NCI-H345 treated with DMSO at 0.1 percent for 48 hours (cell line): ENCODE measurements around the gene TDRD15.
"Not testable (repeated sequence)": the region's sequence is repeated elsewhere in the genome, so short reads cannot be mapped to it uniquely, and the experiment has no call there.

Source experiments
- DNase-seq: peaks from one replicate; lab custom pipeline; 2025; ENCODE audit not compliant: unreplicated experiment; lab: John Stamatoyannopoulos, UW

Gene TDRD15

DNA sequence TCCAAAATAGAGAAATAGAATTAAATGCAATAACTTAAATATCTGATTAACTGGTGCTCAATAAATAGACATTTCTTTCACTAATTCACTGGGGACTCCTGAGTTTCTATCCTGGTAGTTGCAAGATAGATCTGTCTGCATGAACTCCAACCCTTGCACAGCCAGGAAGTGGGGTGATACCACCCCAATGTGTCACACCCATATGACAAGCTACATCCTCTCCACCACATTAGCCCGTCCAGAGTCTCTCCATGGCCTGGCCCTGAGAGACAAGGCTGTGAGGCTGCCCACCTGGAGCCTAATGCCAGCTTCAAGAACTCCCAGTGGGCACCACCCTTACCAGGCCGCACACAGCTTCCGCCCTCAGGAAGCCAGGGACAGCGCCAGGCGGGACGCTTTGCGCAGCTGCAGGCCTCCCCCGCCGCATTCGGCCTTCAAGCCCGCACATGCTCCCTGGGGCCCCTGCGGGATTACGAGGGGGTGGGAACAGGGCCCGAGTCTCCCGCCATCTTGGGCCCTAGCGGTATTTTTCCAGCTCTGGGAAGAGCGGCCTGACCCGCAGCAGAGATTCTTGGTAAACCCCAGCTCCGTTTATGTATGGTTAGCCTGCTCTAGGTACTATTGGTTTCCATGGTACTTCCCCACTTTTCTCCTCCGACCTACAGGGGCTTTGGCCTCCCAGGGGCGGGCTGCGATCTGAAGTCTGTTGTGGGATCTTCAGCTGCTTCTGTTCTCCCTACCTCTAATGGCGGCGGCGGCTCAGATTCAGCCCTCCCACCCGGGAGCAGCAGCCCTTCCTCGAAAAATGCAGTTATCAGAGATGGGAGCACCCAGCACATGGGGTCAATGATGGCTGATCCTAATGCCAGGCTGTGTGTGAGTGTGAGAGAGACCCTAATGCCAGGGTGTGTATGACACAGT, at the start of gene TDRD15:
TSS of gene TDRD15 (plus strand) at position 496 of the 921 bp plus-strand sequence. CDS start 13,500 bp downstream, outside the sequence.
- no peak for DNase-seq

DNA sequence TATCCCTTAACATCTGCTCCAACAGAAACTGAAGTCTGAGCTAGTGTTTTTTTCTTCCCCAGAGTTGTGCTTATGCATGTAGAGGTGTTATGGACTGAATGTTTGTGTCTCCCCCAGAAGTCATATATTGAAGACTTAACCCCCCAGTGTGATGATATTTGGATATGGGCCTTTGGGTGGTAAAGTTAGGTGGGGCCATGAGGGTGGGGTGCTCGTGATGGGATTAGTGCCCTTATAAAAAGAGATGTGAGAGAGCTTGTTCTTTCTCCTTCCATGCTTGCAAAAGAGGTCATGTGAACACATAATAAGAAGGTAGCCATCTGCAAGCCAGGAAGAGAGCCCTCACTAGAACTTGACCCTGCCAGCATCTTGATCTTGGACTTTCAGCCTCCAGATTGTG, 45.5 kb upstream of the TDRD15 start:
- DNase-seq, result no peak

DNA sequence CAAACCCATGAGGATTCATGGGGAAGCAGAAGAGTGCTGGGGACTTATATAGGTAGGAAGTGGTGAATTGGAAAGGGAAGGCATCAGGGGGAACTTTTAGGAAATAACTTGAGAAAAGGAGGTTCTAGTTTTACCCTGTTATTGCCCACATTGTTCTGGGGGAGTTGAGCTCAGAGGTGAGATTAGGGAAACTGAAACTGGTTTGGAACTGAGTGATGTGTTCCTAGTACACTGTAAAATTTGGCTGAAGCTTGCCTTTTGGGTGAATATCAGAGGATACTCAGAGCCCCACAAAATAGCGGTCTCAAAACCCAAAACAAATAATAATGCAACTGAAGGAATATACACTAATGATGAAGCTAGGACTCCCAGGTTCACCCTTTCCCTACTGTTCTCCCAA, 40.3 kb upstream of the TDRD15 start:
- no peak for DNase-seq

DNA sequence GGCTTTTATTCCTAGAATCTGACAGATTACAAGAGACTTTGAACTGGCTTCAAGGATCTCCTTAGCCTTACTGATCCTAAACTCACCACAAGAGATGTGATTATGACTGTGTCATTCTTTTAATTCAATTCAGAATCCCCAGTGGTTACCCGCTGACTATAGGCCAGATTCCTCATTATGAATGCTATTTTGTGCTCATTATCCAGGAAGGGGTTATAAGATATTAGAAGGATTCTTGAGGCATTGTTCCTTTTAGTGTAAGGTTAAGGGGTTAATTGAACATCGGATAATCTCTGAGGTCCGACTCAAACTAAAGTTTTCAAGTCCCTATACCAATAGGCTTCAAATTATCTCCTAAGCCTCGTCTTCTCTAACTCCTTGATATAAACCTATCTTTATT, 39.4 kb upstream of the TDRD15 start:
- no peak for DNase-seq

DNA sequence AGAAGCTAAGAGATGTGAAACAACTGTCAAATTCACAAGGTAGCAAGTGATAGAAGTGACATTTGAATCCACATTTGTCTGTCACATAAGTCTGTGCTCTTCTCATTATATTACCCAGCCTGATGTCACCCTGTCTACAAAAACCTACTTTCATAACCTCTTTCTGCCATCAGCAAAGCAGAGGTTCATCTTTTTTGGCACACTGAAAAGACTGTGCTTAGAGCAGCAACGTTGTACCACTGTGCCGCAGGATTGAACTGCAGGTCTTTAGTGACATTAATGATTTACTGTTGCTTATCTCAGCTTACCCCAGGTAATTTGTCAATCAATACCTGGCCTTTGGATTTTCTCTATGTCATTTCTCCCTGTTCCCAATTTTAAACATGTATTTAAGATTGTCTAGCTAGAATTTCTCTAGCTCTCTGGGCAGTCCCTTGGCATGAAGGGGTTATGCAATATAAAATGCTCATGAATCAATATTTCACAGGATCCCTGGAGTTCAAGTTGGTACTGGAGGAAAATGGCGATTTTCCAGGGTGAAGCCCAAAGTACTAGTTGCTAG, 31.4 kb upstream of the TDRD15 start:
- no peak for DNase-seq

DNA sequence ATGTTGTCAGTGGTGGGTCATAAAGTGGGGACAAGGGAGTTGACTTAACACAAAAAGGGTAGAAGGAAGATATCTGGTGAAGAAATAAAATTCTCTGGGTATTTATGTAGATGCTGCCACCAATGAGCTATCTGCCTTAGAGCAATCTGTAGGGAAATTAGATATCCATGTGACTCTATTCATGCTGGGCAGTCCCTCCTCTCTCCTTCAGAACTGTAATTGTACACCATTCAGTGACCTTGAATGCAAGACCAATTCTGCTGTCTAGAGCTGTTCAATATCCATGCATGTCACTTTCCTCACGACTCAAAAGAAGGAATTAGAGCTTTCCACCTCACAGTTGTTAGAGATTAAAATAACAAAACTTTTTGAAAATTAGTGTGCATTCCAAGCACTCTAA, 28.6 kb upstream of the TDRD15 start:
- DNase-seq, result no peak

DNA sequence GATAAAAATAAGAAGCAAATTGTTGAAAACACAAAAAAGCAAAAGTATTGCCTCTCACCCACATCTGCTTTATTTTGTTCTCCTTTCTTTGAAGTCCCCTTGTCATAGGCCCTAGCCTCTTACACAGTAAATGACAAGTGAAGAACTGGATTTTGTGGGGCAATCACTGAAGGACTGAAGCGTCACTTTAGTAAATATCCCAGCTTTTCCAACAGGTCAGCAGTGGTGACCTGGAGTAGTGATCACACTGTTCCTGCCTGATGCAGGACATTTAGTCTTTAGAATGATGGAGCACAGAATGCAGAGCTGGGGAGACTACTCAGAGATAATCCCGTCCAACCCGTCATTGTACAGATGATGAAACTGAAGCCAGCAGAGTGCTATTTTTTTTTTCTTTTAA, 28.1 kb upstream of the TDRD15 start:
- DNase-seq, result no peak

DNA sequence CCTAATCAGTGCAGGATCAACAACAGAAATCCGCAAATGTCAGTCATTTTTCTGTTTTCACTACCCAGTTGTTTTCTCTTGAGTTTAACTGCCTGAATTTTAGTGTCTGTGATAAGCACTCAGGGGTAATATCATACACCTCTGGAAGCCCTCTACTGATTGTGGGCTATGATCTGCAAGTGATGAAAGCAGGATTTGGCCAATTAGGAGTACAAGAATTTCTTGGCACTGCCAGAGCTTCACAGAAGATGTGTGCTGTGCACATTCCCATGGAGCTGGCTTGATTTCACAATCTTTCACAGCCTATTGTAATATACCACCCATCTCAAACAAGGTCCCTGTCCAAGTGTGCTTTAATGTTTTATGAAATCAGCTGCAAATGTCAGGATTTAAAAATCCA, 27.3 kb upstream of the TDRD15 start:
- no peak for DNase-seq

DNA sequence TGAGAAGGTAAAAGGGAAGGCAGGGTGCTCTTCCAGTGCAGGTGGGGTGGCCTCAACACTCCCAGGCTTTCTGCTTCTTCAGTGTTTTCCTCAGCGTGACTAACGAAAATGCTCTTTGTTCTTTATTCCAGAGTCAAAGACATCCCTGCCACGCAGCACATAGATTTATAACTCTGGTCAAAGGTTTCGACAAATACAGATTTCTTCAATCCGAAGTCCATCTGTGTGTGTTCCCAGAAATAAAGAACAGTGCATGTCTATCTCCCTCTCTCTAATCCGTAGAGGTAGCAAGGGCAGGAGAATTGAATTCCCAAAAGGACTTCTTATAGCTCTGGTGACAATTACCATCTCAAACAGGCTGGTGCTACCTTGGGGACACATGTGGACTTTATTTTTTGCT, 26.4 kb upstream of the TDRD15 start:
- no peak for DNase-seq

DNA sequence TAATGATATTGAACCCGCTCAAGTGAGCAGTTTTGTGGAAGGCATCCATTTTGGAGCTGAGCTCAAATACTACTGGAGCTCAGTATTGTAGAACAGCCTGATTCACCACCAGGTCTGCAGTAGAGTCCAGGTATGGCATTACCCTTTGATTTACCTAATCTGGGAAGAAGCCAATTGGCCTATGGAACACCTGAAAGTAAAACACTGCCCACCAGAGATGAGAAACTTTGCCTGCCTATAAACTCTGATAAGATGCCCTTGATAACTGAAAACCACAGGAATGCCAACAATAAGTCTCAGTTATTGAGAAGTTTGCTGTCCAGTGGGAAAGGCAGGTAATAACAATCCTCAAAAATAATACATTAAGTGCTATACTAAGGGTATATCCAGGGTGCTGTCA, 25.5 kb upstream of the TDRD15 start:
- DNase-seq, result no peak

DNA sequence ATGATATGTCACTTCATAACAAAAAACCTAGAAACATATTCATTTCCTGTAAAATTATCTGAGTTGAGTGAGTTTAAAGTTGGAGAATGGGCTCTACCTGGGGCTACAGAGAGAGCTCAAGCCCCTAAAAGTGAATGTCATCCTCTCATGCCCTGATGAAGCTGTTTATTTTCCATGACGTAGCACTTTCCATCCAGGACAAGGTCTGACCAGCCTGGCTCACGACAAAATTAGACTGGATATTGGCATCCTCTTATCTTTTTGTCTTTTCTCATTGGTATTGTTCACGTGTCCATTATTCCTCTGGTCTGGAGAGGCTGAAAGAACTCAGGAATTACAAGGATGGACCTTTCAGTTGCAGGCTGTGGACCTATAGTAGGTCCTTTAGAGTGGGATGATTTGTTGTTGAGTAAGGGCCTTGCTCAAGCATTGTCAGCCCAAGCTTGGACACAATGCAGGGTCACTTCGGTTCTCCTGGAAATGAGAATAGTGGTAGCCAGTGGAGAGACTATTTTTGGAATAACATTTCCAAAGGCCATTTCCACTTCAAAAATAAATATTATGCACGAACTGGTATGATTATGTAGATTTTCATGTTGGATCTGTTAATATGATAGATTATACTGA, 24.4 kb upstream of the TDRD15 start:
- no peak for DNase-seq

DNA sequence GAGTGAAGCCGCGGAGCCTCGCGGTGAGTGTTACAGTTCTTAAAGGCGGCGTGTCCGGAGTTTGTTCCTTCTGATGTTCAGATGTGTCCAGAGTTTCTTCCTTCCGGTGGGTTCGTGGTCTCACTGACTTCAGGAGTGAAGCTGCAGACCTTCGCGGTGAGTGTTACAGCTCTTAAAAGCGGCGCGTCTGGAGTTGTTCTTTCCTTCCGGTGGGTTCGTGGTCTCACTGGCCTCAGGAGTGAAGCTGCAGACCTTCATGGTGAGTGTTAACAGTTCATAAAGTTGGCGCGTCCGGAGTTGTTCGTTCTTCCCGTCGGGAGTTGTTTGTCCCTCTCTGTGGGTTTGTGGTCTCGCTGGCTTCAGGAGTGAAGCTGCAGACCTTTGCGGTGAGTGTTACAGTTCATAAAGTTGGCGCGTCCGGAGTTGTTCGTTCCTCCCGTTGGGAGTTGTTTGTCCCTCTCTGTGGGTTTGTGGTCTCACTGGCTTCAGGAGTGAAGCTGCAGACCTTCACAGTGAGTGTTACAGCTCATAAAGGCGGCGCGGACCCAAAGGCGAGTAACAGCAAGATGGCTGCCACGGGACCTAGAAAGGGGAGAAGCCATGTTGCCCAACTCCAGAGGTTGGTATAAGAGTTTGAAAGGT, 22.1 kb upstream of the TDRD15 start:
- DNase-seq, result not testable (repeated sequence)

DNA sequence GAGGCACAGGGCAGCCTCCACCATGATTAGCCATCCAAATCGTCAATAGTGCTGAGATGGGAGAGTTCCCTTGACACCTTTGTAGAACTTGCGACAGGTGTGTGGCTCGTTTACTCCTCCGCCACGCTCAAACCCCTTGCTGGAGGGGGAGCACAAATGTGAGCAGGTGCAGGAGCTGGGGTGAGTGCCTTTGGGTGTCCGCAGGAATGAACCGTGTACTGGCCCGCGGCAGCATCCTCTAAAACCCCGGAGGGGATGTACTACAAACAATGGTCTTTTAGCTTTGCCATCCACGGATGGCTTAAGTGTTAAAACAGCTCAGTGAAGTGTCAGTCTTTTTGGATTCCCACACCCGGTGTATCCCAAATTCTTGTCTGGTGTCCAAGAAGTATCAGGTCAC, 21.4 kb upstream of the TDRD15 start:
- no peak for DNase-seq

DNA sequence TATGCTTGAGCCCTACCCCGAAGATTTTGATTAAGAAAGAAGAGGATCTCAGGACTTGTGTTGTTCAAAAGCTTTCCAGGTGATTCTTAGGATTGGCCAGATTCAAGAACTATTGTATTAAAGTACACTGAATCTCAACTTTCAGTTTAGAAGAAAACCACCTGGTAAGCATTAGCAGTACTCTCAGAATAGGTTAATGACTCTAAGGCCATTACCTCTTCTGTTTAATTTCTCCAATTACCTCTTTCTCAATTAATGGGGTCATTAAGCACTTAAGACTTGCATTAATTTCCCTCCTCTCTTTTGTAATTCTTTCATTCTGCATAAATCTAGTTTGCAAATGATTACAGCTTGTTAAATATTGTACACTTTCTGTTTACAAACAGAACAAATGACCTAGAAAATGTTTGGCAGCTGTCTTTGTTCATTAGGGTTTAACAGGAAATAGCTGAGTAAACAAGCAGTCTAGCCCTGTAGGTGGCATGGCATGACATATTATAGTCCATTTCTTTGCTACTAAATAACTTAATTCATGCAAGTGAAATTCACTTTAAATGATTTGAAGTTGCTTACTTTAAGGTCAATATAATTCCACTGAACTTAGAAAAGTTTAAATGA, 20.4 kb upstream of the TDRD15 start:
- peak; percentile 6 for DNase-seq

DNA sequence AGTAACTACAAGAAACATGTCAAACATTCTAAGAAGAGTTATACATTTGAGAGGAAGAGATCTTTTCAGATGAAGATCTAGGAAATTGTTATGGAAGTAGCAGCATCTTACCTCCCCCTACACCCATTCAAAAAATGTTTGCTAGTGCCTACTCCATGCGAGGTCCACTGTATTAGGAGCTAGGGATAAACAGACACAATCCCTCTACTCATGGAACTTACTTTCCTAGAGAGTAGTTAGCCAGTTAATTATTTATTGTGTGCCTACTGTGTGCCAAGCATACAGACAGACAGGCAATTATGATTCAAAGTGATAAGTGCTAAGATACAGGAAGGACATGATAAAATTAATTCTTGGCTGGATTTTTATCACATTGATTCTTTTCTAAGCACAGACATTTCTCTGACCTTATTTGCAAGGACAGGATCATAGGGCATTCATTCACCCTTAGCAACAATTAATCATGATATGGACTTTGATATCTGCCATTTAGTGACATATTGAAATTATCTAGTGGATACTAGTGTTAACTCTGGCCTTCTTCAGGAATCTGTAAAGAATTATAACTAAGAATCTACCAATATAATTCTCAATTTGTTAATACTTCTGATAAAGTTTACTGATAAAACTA, 19.6 kb upstream of the TDRD15 start:
- no peak for DNase-seq

DNA sequence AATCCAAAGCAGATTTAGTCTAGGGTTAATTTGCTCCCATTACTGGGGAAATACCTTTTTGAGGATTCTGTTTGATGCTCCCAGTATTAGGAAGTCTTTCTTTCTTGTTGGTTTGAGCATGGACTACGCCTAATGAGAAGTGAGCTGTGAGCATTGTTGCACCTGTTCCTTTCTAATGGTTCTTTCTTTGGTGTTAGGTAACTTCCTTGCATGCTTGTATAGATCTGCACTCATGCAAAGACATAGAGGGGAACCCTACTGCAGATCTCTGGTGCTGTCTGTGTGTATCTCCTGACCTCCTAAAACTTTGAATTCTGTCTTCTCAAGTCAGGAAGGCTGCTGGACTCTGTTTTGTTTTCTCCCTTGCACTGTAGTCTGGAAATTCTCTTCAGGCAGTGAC, 12.8 kb upstream of the TDRD15 start:
- DNase-seq, result no peak

DNA sequence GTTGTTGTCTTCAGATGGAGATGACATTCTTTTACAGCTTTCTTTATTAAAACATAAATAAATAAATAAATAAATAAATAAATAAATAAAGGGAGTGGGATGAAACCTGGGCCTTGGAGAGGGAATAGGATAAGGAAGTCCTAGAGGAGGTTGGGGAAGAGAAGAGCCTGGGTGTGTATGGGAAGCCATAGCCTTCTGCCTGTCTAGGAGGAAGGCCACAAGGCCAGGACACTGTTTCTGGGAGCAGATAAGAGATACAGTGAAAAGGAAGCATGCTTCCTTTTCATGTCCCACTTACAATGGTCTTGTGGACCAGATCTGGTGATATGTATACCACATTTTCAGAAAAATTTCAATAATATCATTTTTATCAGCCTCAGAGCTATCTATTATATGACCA, 6.1 kb upstream of the TDRD15 start:
- DNase-seq, result no peak

DNA sequence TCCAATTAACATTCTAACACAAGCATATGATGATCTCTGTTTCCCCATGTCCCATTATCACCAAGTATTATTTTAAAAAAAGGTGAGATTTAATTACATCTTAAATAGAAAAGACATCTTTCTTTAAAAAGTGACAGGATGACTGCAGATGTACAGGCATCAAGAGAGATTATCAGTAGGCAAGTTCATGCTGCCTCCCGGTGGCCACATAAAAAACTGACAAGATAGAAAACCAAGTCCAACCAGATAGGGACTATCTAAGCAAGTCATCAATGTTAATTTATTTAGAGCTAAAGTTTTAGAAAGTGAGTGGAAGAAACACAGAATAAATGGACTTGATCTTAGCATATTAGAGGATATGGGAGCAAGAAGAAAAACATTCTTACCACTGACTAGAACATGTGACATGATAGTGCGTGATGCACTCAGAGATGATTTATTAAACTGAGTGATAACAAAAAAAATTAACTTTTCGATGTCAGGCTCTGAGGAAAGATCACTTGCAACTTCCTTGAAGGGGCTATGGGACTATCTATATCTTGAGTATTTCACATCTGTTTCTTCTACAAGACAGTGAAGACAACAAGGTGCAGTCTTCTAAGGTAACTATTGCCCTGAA, 5.4 kb upstream of the TDRD15 start:
- peak; percentile 57 for DNase-seq

DNA sequence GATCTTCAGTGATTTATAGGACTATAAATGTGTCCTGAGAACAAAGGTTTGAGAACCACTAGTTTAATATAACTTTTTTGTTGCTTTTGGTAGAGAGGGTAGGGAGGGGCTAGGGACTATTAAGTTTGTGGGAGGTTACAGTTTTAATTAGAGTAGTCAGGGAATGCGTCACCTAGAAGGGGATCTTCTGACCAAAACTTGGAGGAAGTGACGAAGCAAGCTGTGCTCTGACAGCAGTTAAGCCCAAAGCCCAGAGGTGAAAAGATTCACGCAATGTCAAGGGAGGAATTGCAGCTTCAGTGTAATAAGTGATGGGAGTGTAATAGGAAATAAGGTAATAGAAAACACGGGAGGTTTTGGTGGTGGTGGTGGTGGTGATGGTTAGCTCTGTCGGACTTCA, 8.1 kb downstream of the TDRD15 start:
- no peak for DNase-seq

DNA sequence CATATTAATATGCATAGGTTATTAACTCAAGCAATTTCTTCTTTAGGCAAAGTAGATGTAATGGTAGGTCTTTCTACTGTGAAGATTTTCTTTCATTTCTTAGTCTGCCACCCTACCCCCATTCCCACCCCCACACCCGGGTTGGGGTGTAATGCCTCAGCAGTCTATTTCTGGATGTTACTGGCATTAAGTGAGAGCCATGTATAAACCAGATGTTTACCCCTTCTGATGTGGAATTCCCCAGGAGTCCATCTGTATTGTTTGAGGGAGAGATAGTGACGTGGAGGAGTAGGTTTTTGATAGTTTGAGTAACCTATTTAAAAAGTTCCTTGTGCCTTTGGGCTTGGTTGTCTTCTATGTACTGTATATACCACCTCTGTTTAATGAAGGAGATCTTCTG, 11.8 kb downstream of the TDRD15 start:
- no peak for DNase-seq
